ENCODE results near the gene XRRA1. TPM values are rescaled to one million over a fixed set of nuclear protein-coding genes. Genes with fewer than 3 reads are reported as not detected.

Gene XRRA1
- total RNA-seq, 1 donor: 7.8 TPM

DNA sequence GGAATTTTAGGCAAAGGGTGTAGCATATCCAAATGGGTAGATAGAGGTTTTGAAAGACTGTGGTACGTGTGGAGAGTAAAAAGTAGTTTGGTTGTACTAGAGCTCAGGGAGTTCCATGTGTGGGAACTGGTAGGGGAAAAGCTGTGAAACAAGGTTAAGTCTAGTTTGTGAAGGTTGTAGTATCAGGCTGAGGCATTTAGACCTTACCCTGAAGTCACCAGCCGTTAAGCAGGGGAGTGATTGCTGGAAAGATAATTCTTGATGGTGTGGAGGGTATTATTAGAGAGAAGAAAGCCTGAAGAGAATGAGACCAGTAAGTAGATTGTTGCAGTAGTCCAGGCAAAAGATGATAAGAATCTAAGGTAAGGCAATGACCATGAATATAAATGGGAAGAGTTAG is 132.2 kb downstream of the XRRA1 start:
- TF ChIP-seq, protein P1, sequence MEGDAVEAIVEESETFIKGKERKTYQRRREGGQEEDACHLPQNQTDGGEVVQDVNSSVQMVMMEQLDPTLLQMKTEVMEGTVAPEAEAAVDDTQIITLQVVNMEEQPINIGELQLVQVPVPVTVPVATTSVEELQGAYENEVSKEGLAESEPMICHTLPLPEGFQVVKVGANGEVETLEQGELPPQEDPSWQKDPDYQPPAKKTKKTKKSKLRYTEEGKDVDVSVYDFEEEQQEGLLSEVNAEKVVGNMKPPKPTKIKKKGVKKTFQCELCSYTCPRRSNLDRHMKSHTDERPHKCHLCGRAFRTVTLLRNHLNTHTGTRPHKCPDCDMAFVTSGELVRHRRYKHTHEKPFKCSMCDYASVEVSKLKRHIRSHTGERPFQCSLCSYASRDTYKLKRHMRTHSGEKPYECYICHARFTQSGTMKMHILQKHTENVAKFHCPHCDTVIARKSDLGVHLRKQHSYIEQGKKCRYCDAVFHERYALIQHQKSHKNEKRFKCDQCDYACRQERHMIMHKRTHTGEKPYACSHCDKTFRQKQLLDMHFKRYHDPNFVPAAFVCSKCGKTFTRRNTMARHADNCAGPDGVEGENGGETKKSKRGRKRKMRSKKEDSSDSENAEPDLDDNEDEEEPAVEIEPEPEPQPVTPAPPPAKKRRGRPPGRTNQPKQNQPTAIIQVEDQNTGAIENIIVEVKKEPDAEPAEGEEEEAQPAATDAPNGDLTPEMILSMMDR (IDR thresholded peaks at IDR 0.05; ENCODE audit: insufficient read depth, low read depth, low read length): no peak
- no peak overlapping the region for H3K4me3 ChIP-seq (ENCODE audit: low read depth, low read length)
- DNase-seq (ENCODE audit: low read depth): no peak

DNA sequence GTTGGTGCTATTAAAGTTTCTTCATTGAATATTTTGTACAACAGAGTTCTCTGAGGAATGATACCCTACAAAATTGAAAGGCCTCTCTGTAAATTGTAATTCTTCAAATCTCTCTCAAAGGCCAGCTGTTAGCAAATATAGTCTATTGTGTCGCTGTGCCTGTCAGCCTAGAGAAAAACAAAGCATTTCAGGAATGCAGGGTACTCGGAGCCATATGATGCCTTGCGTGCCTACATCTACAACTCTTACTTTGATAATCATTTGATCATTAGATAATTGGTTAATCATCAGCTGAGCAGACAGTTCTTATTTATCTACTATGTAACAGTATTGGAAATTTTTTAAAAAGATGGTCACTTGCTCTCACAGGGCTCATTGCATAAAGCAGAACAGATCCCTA is 132.9 kb downstream of the XRRA1 start:
- no peak for DNase-seq (ENCODE audit: low read depth)
- TF ChIP-seq, protein P1 (IDR thresholded peaks at IDR 0.05; ENCODE audit: insufficient read depth, low read depth, low read length): no peak
- no peak overlapping the region for H3K4me3 ChIP-seq (ENCODE audit: low read depth, low read length)

DNA sequence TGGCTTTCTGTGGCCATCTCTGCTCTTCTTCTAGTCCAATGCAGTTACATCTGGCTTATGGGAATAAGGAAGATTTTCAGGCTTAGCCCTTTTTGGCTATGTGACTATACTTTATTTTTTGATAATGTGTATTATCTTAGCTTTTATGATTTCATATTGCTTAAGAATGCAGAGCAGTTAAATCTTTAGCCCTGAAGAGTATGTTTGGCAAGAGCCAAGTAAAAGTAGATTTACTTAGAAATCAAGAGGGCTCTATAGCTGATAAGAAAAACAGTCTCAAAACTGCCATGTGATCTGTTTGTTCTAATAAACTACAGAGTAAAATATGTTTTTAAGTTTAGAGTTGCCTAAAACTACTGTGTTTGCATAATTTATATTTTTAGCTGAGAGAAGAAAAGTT is 139.1 kb downstream of the XRRA1 start:
- TF ChIP-seq, protein P1 (IDR thresholded peaks at IDR 0.05; ENCODE audit: insufficient read depth, low read depth, low read length): no peak
- DNase-seq (ENCODE audit: low read depth): peak; percentile 10
- H3K4me3 ChIP-seq (ENCODE audit: low read depth, low read length): no peak overlapping the region

DNA sequence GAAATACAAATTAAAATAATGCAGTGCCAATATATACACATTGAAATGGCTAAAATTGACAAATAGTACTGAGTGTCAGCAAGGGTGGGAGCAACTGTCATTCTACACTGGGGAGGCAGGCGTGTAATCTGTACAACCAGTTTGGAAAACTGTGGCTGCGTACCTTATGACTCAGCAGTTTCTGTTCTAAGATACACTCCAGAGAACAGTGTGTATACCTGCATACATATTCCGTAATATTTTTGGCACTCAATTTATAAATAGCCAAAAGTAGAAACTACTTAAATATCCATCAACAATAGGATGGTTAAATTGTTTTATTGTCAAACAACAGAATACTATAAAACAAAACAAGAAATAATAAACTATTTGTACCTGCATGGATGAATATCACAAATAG is 142.6 kb downstream of the XRRA1 start:
- no peak overlapping the region for H3K4me3 ChIP-seq (ENCODE audit: low read depth, low read length)
- TF ChIP-seq, protein P1 (IDR thresholded peaks at IDR 0.05; ENCODE audit: insufficient read depth, low read depth, low read length): no peak
- no peak for DNase-seq (ENCODE audit: low read depth)

DNA sequence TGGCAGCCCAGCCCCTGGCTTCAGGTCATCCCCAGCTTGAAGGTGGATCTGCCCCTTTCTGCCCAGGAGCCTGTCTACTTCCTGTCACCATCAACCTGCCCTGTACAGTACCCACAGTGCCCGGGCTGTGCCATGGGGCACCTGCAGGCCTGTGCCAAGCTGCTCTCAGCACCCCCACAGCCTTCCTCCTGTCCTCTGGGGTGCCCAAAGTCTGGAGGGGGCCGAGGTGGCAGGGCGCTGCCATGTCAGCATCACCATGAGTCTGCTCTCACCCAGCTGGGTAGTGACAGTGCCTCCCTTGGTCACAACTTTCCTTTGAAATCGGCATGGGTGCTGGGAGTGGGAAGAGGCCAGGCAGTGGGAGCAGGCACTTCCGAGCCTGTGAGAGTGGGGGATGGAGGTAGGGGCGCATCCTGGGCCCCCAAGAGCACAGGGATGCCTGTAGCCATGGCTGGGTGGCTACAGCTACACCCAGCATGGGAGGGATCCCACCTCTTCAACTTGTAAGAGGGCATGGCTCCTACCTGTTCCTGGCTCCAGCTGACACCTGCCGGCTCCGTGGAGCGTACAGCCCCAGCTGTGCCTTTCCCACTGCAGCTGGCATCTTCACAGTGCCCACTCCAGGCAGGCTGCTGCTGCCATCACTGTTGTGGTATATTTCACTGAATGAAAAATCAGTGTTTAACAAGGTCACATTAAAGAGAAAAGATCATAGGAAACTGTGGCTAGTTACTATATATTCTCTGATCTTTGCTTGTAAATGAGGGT is 157.4 kb downstream of the XRRA1 start:
- H3K4me3 ChIP-seq (ENCODE audit: low read depth, low read length): no peak overlapping the region
- TF ChIP-seq, protein P1 (IDR thresholded peaks at IDR 0.05; ENCODE audit: insufficient read depth, low read depth, low read length): no peak
- DNase-seq (ENCODE audit: low read depth): no peak

Small RNAs within 50 kb of the gene (small RNA-seq; reads per million reads assigned to genes)
- gene RN7SL239P: not detected
- not detected for gene RNU6-216P

Other genes with a start within 250 kb of the XRRA1 start
- not detected in 2 replicates for gene CHRDL2, start 217.7 kb downstream of the XRRA1 start, total RNA-seq
- 23.5 and 32.0 TPM in 2 replicates for gene RNF169, start 200.2 kb downstream of the XRRA1 start, total RNA-seq
- gene SPCS2, start 175 bp upstream of the XRRA1 start, total RNA-seq: 14.7 and 20.3 TPM in 2 replicates
- 6.4 and 11.2 TPM in 2 replicates for gene NEU3, start 39.8 kb upstream of the XRRA1 start, total RNA-seq
- gene OR2AT4, start 147.8 kb upstream of the XRRA1 start, total RNA-seq: not detected in 2 replicates
- under 0.01 TPM in 1 of 2 replicates, not detected in the other for gene SLCO2B1, start 202.0 kb upstream of the XRRA1 start, total RNA-seq

Data from fibroblast of villous mesenchyme (primary cell).